NCI-H1417 treated with DMSO at 0.1 percent for 48 hours (cell line): ENCODE measurements around the gene ADGRF5.

Experiments used
- DNase-seq: peaks from one replicate; lab custom pipeline; 2025; lab: John Stamatoyannopoulos, UW

ADGRF5 gene, protein sequence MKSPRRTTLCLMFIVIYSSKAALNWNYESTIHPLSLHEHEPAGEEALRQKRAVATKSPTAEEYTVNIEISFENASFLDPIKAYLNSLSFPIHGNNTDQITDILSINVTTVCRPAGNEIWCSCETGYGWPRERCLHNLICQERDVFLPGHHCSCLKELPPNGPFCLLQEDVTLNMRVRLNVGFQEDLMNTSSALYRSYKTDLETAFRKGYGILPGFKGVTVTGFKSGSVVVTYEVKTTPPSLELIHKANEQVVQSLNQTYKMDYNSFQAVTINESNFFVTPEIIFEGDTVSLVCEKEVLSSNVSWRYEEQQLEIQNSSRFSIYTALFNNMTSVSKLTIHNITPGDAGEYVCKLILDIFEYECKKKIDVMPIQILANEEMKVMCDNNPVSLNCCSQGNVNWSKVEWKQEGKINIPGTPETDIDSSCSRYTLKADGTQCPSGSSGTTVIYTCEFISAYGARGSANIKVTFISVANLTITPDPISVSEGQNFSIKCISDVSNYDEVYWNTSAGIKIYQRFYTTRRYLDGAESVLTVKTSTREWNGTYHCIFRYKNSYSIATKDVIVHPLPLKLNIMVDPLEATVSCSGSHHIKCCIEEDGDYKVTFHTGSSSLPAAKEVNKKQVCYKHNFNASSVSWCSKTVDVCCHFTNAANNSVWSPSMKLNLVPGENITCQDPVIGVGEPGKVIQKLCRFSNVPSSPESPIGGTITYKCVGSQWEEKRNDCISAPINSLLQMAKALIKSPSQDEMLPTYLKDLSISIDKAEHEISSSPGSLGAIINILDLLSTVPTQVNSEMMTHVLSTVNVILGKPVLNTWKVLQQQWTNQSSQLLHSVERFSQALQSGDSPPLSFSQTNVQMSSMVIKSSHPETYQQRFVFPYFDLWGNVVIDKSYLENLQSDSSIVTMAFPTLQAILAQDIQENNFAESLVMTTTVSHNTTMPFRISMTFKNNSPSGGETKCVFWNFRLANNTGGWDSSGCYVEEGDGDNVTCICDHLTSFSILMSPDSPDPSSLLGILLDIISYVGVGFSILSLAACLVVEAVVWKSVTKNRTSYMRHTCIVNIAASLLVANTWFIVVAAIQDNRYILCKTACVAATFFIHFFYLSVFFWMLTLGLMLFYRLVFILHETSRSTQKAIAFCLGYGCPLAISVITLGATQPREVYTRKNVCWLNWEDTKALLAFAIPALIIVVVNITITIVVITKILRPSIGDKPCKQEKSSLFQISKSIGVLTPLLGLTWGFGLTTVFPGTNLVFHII (N-terminal part only)

GRCh38 chr6:46921731-46922130 is at the start of gene ADGRF5:
Gene ADGRF5 (minus strand): TSS chr6:46921938. CDS start chr6:46906762, 15,176 bp downstream.
- no peak for DNase-seq

- DNase-seq: no peak
These were observed 47.5 kb upstream of the ADGRF5 start for GRCh38 chr6:46969206-46969605.

- DNase-seq: no peak
These were observed 46.1 kb upstream of the ADGRF5 start for GRCh38 chr6:46967826-46968349.

DNA sequence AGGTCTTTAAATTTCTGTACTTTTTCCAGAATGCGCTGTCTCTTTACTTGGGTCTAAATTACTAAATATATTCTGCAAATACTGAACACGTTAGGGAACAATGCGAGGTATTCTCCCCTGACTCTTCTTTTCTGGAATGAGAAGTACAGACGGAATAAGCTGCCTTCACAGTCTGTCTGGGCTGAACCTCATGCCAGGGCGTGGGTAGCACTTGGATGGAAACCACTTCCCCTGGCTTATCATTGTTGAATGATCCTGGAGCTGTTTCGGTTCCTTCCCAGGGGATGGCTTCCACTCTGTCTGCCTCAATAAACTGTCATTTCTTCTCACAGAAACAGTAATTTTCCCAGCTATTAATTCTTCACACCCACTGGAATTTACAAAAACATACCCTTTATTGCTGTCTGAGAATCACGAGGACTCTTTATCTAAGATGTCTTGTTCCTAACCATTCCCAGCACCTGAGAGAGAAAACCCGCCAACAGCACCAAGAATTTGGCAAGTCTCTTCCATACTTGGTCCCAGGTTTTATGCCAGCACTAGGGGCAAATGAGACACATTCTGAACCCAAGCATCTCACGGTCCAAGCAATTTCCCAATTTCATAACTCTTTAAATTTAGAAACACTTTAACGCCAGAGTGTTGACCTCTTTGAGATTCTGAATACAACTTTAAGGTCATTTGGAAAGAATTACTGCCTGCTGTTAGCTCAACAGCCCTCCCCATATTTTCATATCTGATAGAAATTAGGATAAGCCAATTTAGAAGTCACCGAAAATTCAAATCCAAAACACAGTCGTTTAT is 43.2 kb upstream of the ADGRF5 start:
- no peak for DNase-seq

DNA sequence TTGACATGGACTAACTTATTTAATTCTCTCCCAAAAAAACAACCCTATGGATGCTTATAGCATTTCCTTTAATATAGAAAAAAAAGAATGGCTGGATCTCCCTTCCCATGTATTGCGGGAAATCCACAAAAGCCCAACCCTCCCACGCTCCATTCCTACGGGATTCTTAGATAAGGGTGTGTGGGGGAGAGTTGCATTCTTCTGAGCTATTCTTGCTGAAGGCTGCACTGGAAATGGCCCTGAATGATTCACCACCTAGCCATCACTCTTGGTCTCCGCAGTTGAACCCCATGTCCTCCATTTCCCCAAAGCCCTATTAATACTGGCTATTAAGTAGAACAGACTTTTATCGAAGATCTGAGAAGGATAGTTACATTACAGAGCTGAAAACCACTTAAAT is 41.9 kb upstream of the ADGRF5 start:
- no peak for DNase-seq

DNA sequence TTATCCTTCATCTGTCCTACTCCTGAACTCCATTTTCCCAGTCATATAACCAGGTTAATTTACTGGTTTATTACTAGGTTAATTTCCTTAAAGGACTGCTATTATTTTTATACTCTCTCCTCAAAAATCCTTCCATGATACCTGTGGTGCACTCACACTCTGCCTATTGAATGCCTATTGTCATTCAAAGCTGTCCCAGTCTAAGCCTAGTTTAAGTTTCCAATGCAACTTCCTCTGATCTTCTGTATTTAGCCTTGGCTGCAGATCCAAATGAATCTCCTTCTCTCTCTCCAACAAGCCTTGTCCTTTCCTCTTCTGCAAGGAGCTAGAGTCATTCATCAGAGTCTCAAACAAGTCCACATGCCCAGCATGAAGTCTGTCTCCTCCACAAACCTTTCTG is 41.3 kb upstream of the ADGRF5 start:
- no peak for DNase-seq

- DNase-seq: no peak
These were observed 40.0 kb upstream of the ADGRF5 start for GRCh38 chr6:46961711-46962110.

GRCh38 chr6:46961232-46961631 is 39.5 kb upstream of the ADGRF5 start:
- DNase-seq: no peak

GRCh38 chr6:46959419-46959818 is 37.7 kb upstream of the ADGRF5 start:
- DNase-seq: no peak

DNA sequence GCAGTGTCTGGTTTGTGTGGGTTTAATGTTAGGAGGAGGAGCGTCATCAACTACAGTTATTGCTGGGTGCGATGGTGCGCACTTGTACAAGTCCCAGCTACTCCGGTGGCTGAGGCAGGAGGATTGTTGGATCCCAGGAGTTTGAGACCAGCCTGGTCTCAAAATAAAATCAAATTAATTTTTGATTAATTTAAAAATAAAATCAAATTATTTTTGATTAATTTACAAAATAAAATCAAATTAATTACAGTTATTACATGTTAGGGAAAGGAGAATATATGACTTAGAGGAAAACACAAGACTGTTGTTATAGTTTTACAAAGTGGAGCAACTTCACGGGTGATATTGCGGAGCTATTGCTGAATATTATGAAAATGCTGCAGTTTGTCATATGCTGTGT is 34.7 kb upstream of the ADGRF5 start:
- DNase-seq: no peak

- no peak for DNase-seq
These were observed 33.2 kb upstream of the ADGRF5 start for GRCh38 chr6:46954837-46955451.

DNA sequence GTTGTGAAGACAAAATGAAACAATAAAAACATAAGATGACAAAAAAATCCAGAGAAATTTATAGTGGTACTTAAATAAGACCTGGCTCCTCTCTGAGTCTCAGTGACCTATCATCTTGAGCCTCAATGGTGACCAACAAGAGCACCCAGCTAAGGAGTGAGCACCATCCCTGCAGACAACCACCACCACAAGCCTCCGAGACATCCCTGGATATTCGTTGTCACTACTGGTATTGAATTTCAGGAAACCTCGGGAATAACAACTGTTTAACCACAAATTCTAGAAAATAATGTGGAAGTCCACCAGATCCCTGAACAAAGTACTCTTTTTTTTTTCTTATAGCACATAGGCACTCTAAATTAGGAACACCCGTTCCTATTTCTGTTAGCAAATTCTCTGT is 32.2 kb upstream of the ADGRF5 start:
- no peak for DNase-seq

- no peak for DNase-seq
These were observed 28.0 kb upstream of the ADGRF5 start for GRCh38 chr6:46949632-46950280.

- no peak for DNase-seq
These were observed 27.0 kb upstream of the ADGRF5 start for GRCh38 chr6:46948699-46949098.

- no peak for DNase-seq
These were observed 25.8 kb upstream of the ADGRF5 start for GRCh38 chr6:46947497-46947896.

- peak; percentile 0 for DNase-seq
These were observed 18.9 kb upstream of the ADGRF5 start for GRCh38 chr6:46940433-46941226.

DNA sequence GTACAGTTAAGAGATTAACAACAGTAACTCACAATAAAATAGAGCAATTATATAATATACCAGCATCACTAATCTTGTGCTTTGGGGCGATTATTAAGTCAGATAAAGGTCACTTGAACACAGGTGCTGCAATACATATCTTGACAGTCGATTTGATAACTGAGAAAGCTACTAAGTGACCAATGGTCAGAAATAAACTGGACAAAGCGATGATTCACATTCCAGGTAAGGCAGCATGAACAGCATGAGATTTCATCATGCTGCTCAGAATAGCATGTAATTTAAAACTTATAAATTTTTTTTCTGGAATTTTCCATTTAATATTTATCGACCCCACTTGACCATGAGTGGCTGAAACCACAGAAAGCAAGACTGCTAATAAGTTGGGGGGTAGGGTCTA is 15.9 kb upstream of the ADGRF5 start:
- DNase-seq: no peak

GRCh38 chr6:46935687-46936086 is 13.9 kb upstream of the ADGRF5 start:
- DNase-seq: no peak

DNA sequence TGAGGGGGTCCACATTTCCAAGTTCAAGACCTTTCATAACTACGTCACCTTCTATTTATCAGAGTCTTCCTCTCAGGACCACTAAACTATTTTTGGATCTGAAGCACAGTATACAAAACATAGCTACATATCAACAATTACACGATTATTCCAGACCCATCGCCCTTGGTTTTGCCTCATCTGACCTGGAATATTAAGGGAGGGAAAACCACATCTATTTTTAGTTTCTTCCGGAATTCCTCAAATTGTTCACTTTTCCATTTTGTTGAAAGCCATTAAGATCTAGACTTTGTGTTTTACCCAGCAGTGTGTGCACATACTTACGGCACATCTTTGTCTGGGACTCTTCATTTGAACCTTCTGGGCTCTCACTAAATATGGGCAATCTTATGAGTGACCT is 12.0 kb upstream of the ADGRF5 start:
- no peak for DNase-seq
